GM21717 (cell line): ENCODE data around the gene SH3RF3.
"Not testable (repeated sequence)": the region's sequence is repeated elsewhere in the genome, so short reads cannot be mapped to it uniquely, and the experiment has no call there.

Source experiments
- ATAC-seq: cut with Tn5 transposase; IDR thresholded peaks from one replicate; pipeline ENCODE4 v1.9.1; 2021; ENCODE audit warnings: mild to moderate bottlenecking, moderate library complexity; ENCODE audit not compliant: unreplicated experiment

SH3RF3 gene

DNA sequence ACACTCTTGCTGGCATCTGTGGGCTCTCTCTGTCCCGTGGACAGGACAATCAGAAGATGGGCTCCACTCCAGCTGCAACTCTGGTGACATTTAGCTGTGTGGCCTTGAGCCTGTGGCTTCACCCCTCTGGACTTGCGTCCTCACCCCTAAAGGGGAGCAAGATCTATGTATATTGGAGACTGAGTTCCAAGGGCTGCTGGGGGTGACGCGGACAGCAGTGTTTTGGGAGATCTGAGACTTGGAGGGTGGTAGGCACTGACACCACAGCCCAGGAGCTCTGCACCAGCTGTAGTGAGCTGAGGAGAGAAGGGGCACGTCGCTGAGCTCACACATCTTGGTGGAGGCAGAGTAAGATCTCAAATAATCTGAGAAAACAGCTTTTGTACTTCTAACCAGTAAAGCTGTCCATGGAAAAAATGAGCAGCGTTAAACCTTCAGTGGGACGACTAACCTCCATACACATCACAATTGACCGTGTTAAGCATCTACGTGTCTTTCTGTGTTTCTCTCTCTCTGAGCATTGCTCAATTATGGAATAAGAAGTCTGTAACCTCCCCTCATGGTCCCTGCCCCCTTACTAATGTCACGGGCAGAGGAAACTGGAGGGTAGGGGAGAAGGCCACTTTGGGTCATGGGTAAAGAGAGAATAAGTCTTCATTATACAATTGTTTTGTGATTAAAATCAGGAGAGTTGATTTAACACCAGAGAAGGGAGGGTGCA is 85.8 kb downstream of the SH3RF3 start:
- ATAC-seq = no peak

DNA sequence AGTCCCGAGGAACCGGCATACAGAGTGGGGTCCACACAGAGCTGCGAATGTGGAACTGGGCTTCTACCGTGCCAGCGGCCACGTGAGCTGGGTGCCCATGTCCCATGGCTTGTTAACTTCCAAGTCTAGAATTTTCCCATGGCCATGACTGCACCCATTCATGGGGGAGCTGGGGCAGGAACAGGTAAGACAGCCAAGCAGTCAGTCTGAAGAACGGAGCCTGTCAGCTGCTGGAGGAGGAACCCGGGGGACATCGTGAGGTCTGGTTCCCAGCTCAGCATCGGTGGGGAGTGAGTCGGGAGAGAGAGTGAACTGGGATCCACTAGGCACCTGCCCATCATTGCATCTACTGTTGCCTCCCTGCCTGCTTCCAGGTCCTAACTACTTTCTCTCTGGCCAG is 86.9 kb downstream of the SH3RF3 start:
- ATAC-seq = no peak

DNA sequence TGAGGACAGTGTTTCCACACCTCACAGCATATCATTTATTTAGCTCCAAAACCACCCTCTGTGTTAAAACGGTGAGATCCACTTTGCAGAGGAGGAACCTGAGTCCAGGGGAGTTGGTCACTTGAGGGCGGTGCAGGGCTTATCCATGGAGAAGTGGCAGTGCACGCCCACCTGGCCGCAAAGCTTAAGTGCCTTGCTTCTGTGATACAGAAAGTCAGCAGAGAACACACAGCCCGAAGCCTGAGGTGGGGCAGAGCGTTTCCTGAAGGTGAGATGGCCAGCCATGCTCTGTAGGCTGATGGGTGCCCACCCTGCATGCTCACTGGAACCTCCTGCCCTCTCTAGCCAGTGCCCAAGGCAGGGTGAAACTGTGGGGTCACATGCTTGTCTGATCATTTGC is 87.3 kb downstream of the SH3RF3 start:
- ATAC-seq = no peak

DNA sequence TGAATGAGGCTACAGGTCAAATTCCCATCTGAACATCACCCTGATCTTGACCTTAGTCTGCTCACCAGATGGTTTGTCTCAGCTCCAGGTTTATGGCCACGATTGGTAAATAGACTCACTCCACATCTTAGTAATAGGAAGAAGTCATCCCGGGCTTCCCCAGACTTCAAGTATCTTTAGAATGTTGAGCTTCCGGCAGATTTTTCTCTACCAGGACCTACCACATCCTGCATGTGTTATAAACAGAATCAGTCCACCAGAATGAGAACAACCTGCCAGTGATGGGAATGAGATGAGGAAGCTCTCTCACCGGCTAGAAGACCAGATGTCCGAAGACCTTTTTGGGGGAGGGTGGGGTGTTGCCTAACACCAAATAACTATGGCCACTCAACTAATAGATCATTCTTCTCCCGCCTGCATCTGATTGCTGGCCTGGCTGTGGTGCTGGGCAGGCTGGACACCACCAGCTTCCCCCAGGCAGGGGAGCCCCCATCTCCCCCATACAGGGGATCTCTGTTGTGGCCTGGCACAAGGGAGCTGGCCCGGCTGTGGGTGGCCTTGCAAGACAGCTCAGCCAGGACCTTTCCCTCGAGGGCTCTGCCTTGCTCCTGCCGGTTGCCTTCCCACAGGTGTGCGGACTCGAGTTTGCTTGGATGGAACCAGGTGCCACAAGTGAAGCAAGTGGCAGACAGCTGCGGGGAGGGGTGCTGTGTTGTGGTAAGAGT is 88.5 kb downstream of the SH3RF3 start:
- no peak for ATAC-seq

DNA sequence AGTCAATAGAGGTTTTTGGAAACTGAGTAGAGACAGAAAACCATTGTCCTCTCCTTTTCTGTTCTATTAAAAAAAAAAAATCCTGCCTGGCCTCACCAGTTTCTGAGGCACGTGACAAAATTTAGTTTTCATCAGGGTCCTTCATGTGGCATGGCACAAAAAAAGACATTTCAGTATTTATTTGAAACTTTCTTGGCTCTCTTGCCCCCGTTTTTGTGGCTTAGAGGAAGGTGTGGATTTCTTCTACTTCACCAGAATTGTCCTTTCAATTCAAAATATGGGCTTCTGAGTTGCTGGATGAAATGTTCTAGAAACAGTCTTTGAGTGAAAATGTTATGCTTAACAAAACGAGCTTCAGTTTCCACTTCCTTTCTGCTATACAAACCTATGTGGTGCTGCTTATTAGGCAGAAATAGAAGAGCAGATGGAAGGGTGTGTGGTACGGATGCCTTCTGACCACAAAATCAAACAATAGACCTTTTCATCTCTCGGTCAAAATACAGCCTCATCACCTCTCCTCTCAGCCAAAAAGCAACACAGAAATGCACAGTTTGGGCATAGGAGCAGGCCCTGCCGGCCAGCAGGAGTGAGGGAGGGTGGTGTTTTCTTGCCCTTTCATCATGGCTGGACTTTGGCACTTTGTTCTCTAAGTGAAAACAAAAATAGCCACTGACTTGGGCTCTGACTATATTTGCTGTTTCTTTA is 89.2 kb downstream of the SH3RF3 start:
- no peak for ATAC-seq

DNA sequence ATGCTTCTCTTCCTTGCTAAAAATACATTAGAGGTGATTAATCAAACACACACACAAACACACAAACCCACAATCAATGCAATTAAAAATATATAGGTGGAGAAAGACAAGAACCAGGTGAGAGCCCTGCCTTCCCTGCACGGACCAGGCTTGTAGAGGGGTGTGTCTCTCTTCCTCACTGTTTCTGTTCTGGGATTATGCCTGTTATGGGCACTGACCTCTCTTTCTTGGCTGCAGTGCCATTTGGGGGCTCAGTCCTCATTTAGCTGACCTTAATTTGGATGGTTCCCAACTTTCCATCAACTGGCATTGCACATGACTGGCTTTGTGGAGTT is 89.8 kb downstream of the SH3RF3 start:
- no peak for ATAC-seq

DNA sequence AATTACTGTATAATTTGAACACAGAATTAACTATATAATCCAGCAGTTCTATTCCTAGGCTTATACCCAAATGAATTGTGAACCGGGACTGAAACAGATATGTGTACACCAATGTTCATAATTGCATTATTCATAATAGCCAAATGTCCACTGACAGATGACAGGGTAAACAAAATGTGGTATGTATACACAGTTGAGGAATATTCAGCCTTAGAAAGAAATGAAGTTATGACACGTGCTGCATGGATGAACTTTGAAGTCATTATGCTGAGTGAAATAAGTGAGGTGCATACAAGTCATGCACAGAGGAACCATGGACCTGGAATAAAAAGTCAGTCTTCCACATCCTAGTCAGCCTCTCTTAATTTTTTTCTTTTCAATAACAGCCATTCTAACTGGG is 91.9 kb downstream of the SH3RF3 start:
- no peak for ATAC-seq

DNA sequence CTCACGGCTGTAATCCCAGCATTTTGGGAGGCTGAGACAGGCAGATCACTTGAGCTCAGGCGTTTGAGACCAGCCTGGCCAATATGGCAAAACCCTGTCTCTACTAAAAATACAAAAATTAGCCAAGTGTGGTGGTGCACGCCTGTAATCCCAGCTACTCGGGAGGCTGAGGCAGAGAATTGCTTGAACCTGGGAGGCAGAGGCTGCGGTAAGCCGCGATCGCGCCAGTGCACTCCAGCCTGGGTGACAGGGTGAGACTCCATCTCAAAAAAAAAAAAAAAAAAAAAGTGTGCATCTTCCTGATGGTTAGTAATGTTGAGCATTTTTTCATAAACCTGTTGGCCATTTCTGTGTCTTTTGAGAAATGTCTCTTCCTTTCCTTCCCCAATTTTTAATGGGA is 92.3 kb downstream of the SH3RF3 start:
- not testable (repeated sequence) for ATAC-seq

DNA sequence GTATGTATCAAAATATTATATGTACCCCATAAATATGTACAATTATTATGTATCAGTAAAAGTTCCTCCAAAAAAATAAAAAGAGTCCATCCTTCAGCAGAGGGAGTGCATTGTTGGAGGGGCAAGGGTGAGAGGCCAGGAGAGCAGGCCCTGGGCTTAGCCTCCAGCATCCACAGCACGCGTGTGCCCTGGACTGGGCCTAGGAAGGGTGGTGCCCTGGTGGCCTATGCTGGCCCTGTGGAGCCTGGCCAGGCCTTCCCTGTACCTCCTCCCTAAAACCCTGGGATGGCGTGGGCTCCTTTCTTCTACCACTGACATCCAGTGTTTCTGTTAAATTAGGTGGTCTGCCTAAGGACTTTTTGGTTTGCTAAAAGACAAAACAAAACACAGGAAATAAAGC is 93.4 kb downstream of the SH3RF3 start:
- ATAC-seq = no peak

DNA sequence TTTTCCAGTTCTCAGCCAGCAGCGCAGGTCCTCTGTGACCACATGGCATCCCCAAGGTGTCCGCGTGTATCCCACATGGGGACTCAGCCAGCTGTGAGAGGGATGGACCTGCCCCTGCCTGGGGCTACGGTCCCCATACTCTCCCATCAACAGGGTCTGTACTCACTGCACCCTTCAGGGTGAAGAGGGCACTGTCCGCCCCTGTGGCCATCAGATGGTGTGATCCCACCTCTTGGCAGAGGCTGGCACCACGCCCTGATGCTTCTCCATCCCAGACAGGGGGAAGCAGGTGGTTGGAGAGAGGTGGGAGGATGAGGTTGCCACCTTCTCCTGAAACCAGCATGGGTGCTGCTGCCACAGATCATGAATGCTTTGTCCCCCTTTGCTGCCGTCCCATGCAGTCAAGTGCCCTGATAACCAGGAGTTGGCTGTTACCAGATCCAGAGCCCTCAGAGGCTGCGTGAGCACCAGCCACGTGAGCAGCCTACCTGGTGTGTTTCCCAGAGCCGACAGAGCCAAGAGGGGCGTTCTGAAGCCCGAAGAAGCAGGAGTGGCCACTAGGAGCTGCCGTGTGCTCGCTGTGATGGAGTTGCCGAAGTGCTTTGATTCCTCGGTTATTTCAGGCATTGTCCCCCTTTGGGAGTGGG is 93.9 kb downstream of the SH3RF3 start:
- no peak for ATAC-seq

DNA sequence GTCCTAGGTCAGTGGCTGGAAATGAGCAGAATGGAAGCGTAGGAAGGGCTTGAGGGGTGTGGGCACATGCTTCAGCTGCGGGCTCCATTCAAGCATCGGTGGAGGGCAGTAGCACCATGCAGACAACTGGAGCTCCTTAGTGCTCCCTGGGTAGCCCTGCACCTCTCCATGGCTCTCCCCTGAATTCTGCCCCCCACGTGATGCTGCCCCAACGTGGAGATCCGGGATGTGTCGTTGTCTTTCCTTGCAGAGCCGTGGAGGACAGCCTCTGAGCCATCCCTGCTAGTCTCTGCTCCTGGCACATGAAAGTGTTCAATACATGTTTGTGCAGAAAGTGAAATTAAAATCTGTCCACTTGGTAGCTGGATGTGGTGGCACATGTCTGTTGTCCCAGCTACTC is 94.5 kb downstream of the SH3RF3 start:
- ATAC-seq = no peak

DNA sequence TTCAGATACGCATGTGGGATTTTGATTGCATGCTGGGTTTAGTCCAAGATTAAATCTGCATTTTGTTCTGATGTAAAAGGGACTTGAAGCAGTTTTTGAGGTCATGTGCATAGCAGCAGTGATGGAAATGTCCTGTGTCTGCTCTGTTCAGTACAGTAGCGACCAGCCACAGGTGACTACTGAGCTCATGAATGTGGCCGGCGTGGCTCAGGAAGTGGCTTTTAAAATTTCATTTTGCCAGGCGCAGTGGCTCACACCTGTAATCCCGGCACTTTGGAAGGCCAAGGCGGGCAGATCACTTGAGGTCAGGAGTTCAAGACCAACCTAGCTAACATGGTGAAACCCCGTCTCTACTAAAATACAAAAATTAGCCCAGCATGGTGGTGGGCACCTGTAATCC is 95.3 kb downstream of the SH3RF3 start:
- ATAC-seq = not testable (repeated sequence)

DNA sequence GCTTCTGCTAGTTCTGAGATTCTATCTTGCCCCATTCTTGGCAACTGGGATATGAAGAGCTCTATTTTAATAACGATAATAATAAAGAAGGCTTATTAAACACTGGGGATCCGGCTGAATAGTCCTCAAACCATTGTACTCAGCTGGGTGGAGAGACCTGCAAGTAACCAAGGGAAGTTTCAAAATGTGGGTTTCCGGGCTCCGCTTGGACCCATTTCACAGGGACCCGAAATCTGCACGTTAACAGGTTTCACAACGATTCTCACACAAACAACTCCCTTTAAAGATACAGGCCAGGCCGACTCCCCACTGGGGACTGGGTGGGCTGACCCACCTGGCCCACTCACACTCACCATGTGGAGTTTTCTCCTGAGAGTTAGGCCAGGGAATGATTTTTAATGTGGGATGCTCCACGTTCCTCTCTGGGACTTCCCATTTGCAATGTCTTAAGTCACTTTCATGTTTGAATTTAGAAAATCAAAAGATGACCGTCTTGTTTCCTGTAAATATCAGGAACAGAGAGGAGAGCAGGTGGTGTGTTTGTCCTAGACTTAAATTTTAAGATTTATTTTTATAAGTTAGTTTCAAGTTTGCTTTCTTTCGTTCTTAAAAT is 96.3 kb downstream of the SH3RF3 start:
- no peak for ATAC-seq

DNA sequence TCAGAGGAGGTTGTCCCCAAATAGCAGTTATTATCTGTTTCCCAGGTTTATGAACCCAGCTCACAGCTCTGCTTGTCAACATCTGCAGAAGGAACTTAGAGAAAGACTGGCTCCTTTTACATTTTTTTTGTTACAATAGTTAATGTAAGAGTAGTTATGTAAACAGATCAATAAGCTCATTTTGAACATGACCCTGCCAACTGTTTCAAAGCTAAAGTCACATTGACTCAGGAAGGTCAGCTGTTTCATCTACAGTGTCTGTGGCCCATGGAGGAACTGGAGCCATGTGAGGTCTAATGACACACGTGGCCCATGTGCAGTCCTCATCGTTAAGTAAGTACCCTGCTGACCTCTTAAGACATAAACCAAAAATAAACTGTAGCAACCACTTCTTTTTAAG is 97.1 kb downstream of the SH3RF3 start:
- no peak for ATAC-seq

DNA sequence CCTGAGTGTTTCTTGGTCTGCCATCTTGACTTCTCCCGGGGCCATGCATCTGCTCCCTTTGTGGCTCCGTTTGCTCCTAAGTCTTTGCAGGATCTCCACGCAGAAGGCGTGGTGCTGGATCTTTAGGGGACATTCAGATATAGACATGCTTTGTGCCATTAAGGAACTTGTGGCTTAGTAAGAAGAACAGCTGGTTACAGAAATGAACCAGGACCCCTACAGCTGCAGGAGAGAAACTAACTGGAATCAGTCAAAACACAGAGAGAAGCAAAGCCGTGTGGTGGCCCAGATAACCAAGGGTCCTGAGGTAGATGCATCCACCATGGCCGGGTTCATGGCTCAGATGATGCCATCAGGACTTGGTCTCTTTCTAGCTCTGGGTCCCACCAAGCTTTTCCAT is 97.6 kb downstream of the SH3RF3 start:
- no peak for ATAC-seq

DNA sequence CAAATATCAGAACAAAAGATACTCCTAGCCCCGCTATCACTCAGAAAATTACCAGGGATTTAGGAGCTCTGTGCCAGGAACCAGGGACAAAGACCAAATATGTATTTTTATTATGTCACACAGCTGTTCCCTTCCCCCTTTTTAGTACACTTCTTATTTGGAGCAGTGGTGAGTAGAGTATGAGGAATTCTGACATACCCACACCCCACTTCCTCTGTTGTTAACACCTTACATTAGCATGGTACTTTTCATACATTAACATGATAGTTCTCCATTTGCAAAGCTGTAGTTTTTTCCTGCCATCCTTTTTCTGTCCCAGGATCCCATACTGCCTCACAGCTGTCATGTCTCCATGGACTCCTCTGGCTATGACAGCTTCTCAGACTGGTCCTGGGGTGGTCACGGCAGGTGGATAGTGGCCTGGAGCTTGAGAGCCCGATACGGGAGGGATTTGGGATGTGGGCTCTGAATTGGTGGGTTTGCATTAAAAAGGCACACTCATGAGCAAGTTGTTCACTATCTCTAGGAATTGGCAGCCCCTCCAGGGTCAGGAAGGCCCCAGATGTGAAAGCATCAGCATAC is 100.2 kb downstream of the SH3RF3 start:
- ATAC-seq = no peak

DNA sequence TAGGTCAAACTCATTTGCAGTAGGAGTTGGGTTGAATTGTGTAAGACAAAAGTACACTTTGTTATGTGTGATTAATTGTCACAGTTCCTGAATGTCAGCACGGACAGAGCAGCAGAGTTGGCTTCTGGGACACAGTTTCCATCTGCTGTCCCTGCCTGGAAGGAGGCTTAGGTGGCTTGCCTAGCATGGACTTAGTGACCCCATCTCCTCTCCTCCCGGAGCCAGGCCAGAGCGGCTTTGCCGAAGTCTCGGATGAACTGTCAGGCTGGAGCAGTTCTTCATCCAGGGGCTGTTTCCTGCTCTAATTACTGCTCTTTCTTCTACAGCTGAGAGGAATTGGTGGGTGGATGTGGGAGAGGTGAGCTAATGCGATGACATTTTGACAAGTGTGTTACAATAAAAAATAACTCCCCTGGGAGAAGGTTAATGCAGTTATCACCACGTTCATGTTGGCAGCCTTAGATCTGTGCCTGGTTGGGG is 102.0 kb downstream of the SH3RF3 start:
- ATAC-seq = no peak

DNA sequence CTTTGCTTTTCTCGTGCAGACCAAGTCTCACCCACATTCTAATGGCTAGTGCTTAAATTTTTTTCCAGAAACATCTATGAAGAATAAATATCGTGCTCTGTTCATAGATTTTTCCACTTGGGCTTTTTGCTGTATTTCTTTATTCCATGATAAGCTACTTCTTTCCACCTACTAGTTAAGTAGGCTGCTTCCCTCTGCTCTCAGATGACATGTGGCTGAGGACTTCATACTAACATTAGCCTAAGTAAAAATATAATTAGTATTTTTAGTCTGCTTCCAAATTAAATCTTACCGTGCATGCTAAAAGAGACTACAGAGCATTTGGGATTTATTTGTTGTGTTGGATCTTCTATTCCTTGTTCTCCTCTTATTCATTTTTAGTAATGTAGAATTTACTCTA is 102.4 kb downstream of the SH3RF3 start:
- no peak for ATAC-seq

DNA sequence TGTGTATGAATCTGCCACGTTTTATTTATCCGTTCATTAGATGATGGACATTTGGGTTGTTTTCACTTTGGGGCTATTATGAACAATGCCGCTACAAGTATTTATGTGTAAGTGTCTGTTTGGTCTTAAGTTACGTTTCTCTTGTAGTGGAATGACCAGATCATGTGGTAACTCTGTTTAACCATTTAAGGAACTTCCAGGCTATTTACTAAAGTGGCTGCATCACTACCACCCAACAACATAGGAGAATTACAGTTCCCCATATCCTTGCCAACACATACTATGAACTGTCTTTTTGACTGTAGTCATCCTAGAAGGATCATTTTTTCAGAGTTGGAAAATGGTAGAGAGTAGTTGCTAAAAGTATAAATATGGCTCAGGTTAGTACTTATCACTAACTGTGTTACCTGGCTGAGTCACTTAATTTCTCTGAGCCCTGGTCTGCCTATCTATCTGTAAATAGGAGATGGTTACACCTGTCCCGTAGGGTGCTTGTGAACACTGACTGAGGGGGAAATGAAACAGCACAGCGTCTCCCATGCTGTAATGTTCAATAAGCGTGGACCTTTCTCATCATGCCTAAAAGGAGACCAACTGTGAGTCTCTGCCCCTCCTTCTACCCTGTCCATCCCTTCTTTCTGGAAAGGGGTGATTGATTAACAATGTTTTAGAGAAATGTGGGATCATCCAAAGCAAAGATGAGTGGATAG is 103.1 kb downstream of the SH3RF3 start:
- ATAC-seq = no peak

DNA sequence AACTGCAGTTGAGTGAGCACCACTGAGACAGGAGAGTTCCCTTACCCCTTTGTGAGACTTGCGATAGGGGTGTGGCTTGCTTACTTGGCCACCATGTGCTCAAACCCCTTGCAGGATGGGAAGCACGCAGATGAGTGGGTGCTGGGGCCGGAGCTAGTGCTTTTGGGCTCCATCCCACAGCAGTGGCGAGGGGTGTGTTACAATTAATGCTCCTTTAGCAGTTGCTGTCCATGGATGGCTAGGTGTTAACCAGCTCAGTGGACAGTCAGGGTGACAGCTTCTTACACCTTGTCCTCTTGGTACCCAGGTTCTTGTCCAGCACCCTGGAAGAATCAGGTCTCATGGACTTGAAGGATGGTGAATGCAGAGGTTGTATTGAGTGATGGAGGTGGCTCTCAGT is 103.9 kb downstream of the SH3RF3 start:
- no peak for ATAC-seq
